Left ventricle myocardium inferior (tissue), 1 donor: Measurements from ENCODE around the gene EEFSEC. TPM values are rescaled to one million over a fixed set of nuclear protein-coding genes. Genes with fewer than 3 reads are reported as not detected.

Experiments
- DNase-seq: peaks from one replicate; pipeline ENCODE4 v3.0.0-alpha.2; 2020
- H3K27ac ChIP-seq: fragments of 200-600 bp; replicated peaks from 2 replicates; pipeline ENCODE4 v1.8.0; 2021
- H3K27me3 ChIP-seq: fragments of 200-600 bp; 2 replicates; pipeline ENCODE4 v1.8.0; 2021; ENCODE audit warnings: low read depth
- H3K36me3 ChIP-seq: fragments of 200-600 bp; 2 replicates; pipeline ENCODE4 v1.8.0; 2021
- H3K4me1 ChIP-seq: fragments of 200-600 bp; 2 replicates; pipeline ENCODE4 v1.8.0; 2021
- H3K4me3 ChIP-seq: fragments of 200-600 bp; 2 replicates; pipeline ENCODE4 v1.8.0; 2021; ENCODE audit warnings: mild to moderate bottlenecking, moderate library complexity
- H3K9me3 ChIP-seq: fragments of 200-600 bp; replicated peaks from 2 replicates; pipeline ENCODE4 v1.8.0; 2021
- CTCF ChIP-seq: fragments of 200-600 bp; IDR thresholded peaks from 2 replicates; pipeline ENCODE4 v1.8.0; 2021; ENCODE audit warnings: antibody characterized with exemption, mild to moderate bottlenecking, borderline replicate concordance
- intact Hi-C: fragments of 100-400 bp; cut with micrococcal nuclease; formaldehyde crosslinking; loops from one replicate; pipeline ENCODE4 v1.11.0; 2022
- total RNA-seq: library from RNA; stranded (reverse); fragmentation: NEBNext Ultra II Directional; extraction: Animal tissue kit (Norgen Biotek cat#: 25700); gene quantifications from one replicate; pipeline ENCODE4 v1.2.1, GENCODE V29; 2021
- donor health status: DM: no; HTN: yes; CAD: no; lungs with severe emphysema.

The EEFSEC gene
- total RNA-seq, 1 donor from 2014 or later: 23.7 TPM

DNA sequence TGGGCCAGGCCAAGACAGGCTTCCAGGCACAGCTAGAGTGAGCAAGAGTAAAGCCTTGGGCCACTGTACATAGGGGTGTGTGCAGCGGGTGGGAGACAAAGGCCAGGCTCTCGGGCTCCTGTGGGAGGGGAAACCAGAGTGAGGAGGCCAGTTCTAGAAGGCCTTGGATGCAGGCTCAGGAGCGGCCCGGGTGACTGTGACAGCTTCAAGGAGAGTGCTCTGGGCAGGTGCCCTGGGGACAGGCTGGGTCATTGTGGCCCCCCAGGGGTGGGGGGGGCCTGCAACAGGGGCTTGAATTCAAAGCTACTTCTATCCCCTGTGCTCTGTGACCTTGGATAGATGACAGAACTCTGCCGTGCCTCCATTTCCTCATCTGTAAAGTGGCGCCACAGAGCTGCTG is 204.3 kb downstream of the EEFSEC start:
- peaks cover 60% of the 10 kb centered on the region for H3K4me1 ChIP-seq
- no peak for TF ChIP-seq CTCF
- H3K4me3 ChIP-seq: no peak overlapping the region
- H3K27me3 ChIP-seq: no peaks in the 10 kb centered on the region
- H3K36me3 ChIP-seq: peaks cover 6% of the 10 kb centered on the region
- DNase-seq: no peak
- no peaks in the 10 kb centered on the region for H3K9me3 ChIP-seq
- H3K27ac ChIP-seq: no peak overlapping the region
- intact Hi-C loops: no loop called here

DNA sequence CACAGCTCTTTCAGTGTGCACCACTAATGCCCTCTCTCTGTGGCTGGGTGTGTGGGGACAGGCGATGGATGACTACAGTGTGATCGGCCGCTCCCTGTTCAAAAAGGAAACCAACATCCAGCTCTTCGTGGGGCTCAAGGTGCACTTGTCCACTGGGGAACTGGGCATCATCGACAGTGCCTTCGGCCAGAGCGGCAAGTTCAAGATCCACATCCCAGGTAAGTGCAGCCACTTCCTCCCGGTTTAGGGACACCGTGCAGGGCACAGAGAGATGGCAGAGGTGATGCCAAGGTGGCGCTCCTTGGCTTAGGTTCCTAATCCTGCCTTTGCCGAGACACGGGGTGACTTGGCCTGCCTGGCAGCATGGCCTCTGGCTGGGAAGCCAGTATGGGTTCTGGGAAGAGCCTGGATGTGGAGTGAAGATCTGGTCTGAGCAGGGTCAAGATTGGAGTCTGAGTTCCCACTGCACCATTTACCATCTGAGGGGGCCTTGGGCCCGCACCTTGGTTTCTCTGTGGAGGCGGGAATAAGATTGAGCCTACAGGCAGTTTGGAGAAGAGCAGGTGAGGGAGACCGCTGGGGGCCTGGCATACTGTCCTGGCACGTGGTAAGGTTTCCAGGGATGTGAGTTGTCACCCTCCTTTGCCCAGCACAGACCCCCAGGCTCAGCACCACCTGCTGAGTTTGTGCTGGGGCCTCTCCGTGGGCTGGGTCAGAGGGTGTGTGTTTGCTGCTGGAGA is 205.0 kb downstream of the EEFSEC start:
- TF ChIP-seq CTCF: no peak
- Histone ChIP-seq H3K27me3 (no peaks in the 10 kb centered on the region), H3K4me1 (peaks cover 67% of the 10 kb centered on the region), H3K4me3 (no peak overlapping the region), H3K36me3 (peaks cover 6% of the 10 kb centered on the region), H3K27ac (no peak overlapping the region), H3K9me3 (no peaks in the 10 kb centered on the region)
- intact Hi-C loops: no loop called here
- no peak for DNase-seq

DNA sequence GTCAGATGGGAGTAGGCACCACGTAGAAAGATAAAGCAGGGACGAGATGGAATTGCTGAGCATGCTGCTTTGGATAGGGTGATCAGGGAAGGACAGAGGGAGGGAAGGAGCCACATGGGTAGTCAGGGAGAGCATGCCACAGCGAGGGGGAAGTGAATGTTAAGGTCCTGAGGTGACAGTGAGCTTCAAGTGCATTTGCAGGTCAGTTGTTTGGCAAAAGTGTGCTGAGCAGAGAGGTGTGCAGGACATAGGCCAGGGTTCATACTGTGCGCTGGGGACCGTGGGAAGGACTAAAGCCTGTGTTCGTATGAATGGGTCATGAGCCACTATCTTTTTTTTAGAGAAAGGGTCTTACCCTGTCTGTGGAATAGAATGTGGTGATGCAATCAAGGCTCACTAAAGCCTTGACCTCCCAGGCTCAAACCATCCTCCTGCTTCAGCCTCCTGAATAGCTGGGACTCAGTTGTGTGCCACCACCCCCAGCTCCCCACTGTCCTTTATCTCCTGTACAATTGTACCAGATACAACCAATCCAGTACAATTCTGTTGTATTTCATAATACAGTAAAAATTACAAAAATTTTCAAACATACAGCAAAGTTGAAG is 205.9 kb downstream of the EEFSEC start:
- peaks cover 68% of the 10 kb centered on the region for H3K4me1 ChIP-seq
- H3K4me3 ChIP-seq: no peak overlapping the region

DNA sequence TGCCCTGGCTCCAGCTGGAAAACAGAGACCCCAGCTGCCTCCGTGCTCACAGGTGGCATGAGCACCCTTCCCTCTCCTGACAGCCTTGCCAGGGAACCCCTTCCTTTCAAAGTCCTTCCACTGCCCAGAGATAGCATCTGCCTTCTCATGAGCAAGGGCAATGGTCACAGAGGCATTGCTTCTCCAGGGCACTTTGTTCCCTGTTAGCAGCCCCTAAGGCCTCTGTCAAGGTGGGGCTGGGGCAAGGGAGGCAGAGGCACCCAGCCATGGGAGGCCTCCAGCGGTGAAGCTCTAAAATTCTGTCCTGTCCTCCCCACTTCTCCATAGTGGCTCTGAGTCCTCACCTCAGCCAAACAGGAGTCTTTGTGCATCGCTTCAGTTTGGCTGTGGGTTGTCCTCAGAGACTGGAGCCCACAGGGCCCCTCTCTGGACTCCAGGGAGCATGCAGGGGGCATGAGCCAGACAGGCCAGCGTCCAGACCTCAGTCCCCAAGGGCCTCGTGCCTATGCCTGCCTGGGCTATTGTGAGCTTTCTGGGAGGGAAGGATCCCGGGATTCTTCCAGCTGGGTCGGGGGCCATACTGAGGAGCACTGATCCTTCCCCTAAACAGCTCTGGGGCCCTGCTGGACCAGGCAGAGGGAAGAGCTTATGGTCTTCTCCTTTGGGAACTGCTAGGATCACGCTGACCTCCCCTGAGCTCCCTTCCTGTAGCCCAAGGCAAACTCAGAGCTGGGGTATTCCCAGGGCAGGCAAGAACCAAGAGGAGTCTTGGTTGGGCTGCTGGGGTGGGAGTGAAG is 206.8 kb downstream of the EEFSEC start:
- no peaks in the 10 kb centered on the region for H3K9me3 ChIP-seq
- no peak overlapping the region for H3K27ac ChIP-seq
- TF ChIP-seq CTCF: no peak
- DNase-seq: no peak
- intact Hi-C loops: no loop called here
- H3K36me3 ChIP-seq: peaks cover 6% of the 10 kb centered on the region
- peaks cover 68% of the 10 kb centered on the region for H3K4me1 ChIP-seq
- no peak overlapping the region for H3K4me3 ChIP-seq
- H3K27me3 ChIP-seq: no peaks in the 10 kb centered on the region

More for the DNA sequence above, 205.9 kb downstream of the EEFSEC start:
- no peaks in the 10 kb centered on the region for H3K27me3 ChIP-seq
- H3K27ac ChIP-seq: no peak overlapping the region
- DNase-seq: no peak
- H3K9me3 ChIP-seq: no peaks in the 10 kb centered on the region
- intact Hi-C loops: no loop called here
- TF ChIP-seq CTCF: no peak
- H3K36me3 ChIP-seq: peaks cover 6% of the 10 kb centered on the region

GRCh38 chr3:128360705-128361271 is 207.5 kb downstream of the EEFSEC start:
- Histone ChIP-seq H3K4me3 (no peak overlapping the region), H3K27ac (no peak overlapping the region)
- DNase-seq: no peak

More at GRCh38 chr3:128360705-128361271, 207.5 kb downstream of the EEFSEC start:
- Histone ChIP-seq H3K36me3 (peaks cover 6% of the 10 kb centered on the region), H3K9me3 (no peaks in the 10 kb centered on the region), H3K4me1 (peaks cover 68% of the 10 kb centered on the region), H3K27me3 (no peaks in the 10 kb centered on the region)
- TF ChIP-seq CTCF: no peak
- intact Hi-C loops: no loop called here
